Gastroesophageal sphincter (tissue), 3 donors: ENCODE results near the gene THSD4.

Experiments
- CTCF ChIP-seq, 4 experiments: fragments of 200-600 bp in 2 of 4; fragments of 450-650 bp in 2 of 4; sonication (generic) in 1 of 4; IDR thresholded peaks; one replicate each; pipeline ENCODE4 v1.5.1; 2017 to 2019; ENCODE audit warnings: antibody characterized with exemption in 4 of 4, mild to moderate bottlenecking in 2 of 4, moderate library complexity in 2 of 4
- POLR2A ChIP-seq, 2 donors: fragments of 450-650 bp; IDR thresholded peaks; one replicate each; pipeline ENCODE4 v1.6.1; 2017; ENCODE audit warnings: antibody characterized with exemption in 2 of 2, mild to moderate bottlenecking in 2 of 2, moderate library complexity in 1 of 2
- POLR2AphosphoS5 ChIP-seq: sonication (generic); formaldehyde crosslinking; IDR thresholded peaks from one replicate; pipeline ENCODE4 v1.6.1; 2017; ENCODE audit warnings: antibody characterized with exemption

GRCh38 chr15:71444032-71444810, 328.9 kb downstream of the THSD4 start:
- TF ChIP-seq POLR2AphosphoS5 (no peak), CTCF (IDR thresholded peaks at IDR 0.05) (no peak), POLR2A (IDR thresholded peaks at IDR 0.05) (no peak)
